HG03045 (cell line): ENCODE measurements around the gene TCF19.
A peak's percentile ranks its signal among the peaks of the same experiment; 100 is the strongest.

Source experiments
- ATAC-seq: cut with Tn5 transposase; IDR thresholded peaks from one replicate; pipeline ENCODE4 v1.9.1; 2021; ENCODE audit warnings: mild to moderate bottlenecking, moderate library complexity; ENCODE audit not compliant: unreplicated experiment

TCF19 gene, protein sequence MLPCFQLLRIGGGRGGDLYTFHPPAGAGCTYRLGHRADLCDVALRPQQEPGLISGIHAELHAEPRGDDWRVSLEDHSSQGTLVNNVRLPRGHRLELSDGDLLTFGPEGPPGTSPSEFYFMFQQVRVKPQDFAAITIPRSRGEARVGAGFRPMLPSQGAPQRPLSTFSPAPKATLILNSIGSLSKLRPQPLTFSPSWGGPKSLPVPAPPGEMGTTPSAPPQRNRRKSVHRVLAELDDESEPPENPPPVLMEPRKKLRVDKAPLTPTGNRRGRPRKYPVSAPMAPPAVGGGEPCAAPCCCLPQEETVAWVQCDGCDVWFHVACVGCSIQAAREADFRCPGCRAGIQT

DNA sequence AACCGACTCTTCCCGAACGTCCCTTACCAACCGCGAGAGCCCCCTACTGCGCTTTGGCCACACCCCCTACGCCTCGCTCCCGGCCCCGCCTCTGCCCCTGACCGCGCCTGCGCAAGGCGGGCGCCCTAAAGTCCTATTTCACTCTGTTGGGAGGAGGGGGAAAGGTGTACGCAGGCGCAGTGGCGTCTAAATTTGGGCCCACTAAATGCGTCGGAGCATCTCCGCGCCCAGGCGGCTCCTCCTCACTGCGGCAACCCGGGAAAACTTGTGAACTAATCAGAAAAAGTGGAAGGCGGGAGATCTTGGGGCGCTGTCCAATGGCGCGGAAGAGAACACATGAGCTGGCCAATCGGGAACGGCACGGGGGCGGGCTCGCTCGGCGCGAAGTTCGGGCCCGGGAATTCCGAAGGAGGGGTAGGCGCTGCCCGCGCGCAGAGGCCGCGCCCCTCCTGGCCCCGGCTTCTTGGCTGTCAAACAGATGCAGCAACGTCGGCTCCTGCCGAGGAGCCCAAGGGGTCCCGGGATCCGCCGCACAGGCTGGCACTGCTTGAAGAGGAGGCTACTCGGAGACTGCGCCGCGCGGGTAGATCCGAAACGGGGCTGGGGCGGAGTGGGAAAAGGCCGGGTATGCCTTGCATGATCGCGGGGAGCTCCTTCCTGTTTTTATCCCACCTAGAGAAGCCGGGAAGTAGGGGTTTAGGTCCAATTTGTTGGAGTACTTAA, at the start of gene TCF19:
Gene TCF19 (plus strand): TSS at position 450 of the 723 bp plus-strand sequence. CDS start 881 bp downstream, outside the sequence.
- ATAC-seq = peak; percentile 84

DNA sequence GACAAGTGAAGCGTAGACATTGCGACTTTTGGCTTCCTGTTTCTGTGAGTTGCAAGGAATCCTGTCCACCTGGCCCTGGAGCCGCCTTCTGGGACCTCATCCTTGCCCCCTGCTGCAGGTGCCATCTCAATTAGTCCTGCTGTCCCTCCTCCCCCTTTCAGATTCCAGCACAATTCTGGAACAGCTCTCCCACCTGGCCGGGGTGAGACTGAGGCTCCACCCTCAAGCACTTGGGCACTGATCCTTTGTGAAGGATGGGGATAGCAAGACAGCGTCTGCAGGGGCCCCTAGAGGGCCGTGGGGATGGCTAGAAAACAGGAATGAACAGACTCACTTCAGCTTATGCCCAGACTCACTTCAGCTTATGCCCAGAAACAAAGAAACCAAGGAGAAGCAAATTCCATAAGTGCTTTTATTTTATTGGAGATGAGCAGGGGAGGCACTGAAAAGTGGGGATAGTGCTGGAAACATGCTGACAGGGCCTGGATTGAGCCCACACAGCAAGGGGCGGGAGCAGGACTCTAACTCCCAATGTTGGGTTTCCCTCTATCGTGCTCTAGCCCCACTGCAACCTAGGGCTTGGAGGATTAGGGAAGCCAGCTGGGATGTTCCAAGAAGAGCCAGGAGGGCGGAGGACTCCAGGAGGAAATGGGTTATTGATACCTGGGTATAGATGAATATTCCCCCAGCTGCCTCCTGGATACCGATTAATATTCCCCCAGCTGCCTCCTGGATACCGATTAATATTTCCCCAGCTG, 47.4 kb upstream of the TCF19 start:
- ATAC-seq = no peak

DNA sequence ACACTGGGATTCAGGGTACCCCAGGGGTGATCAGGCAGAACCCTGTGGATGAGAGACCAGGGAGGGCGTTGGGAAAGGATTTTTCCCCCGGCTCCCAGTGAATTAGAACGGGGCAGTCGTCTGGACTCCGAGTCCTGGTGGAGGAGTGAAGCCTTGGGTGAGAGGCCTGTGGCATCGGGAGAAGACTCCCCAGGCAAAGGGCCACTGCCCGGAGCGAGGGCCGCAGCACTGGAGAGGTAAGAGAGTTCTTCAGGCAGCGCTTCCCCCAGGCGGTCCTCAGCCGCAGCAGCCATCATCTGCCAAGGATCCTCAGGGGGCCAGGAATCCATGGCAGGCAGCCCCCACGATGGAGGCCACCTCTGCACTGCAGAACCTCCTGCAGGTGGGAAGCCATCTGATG, 46.7 kb upstream of the TCF19 start:
- ATAC-seq = no peak

DNA sequence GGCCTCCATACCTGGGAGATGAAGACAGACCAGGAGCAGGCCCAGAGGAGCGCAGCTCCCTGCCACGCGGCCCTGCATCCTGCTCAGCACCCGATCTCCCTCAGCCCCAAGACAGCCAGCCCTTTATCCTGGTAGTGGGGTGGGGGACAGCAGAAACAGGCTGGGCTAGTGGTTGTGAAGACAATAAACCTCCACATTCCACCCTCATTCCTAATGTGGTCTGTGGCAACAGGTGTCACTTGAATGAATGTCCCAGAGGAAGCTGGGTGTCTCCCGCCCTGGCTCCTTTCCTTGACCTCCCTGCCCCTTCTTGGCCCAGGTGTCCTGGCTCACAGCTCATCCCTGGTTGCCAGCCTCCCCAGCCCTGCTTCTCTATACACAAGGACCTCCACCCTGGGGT, 45.9 kb upstream of the TCF19 start, which contains the start of gene C6orf15:
Gene C6orf15 (minus strand): TSS at position 98 of the 400 bp plus-strand sequence. CDS start 20 bp downstream, at position 78.
- ATAC-seq = no peak

DNA sequence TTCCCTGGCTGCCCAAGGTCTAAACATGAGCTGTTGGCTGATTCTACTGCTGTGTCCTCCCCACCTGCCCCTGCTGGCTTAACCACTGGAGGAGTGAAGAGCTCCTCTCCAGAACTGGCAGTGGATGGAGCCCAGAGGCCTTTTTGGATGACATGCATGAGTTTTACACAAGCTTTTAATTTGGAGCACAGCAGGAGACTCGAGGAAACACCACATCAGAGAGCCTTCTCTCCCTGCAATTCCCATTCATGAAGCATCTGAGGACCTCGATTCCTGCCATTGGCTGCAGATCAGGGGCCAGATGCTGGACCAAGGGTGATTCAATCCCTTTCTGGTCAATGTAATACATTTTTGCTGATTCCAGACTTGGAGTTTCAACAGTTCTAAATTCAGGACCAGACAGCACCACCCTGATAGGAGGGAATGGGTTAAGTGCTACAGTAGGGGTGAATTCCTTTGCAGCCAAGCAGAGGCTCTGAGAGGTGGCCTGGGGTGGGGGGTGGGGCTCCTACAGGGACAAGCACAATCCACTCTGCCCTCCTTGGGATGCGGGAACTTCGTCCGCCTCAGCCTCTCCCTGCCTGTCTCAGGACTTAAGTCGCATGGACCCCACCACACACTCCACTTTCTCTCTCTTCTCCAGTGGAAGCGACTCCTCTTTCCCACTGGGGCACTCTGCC, 44.4 kb upstream of the TCF19 start:
- no peak for ATAC-seq

DNA sequence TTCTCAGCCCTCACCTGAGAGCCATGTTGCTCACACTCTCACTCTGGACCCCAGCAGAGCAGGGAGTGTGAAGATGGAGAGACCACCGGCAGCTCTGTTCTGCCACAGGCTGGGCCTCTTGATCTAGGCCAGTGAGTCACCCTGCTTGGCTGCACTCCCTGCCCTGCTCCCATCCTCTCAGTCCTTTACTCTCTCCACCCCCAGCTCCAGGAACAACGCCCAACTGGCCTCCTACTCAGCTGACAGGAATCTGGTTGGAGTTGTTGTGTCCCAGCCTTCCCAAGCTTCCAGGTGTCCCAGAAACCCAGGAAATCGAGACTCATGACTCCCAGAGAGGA, 43.9 kb upstream of the TCF19 start, which contains the start of gene PSORS1C1:
Gene PSORS1C1 (plus strand): TSS at position 260 of the 338 bp plus-strand sequence. CDS start 14,833 bp downstream, outside the sequence.
- no peak for ATAC-seq

DNA sequence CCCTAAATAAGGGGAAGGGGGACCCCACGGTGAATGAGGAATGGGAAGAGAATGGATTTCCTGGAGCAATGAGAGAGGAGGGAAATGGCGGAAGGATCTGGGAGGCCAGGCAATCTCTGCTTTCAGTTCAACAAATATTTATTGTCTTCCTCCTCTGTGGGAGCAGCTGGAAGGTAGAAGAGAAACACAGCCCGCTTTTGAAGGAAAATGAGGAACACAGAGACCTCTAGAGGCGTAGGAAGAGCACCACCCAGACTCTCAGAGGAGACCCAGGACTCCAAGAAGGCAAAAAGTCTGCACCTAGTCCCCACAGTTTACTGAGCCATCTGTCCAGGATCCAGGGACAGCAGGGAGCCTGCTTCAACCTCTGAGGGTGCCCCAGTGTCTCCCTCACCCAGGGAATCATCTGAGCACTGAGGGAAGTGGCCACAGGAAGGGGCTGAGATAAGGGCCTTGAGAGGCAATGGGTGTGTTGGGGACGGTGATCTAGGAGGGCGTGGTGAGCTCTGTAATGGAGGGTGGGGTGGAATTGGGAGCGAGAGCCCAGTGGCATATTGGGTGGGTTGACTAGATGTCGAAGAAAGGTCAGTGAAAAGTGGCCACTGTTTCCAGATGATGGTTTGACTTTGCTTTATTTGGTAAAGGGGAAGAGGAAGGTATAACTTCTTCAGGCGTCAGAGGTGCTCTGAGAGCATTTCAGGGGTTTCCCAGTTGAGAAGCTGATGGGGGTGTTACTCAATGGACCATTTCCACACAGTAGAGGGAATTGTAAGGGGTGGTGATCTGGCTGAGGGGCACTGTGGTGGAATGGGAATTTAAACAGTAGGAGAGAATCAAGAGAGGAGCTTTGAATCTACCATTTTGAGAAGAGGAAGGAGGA, 43.2 kb upstream of the TCF19 start:
- no peak for ATAC-seq

DNA sequence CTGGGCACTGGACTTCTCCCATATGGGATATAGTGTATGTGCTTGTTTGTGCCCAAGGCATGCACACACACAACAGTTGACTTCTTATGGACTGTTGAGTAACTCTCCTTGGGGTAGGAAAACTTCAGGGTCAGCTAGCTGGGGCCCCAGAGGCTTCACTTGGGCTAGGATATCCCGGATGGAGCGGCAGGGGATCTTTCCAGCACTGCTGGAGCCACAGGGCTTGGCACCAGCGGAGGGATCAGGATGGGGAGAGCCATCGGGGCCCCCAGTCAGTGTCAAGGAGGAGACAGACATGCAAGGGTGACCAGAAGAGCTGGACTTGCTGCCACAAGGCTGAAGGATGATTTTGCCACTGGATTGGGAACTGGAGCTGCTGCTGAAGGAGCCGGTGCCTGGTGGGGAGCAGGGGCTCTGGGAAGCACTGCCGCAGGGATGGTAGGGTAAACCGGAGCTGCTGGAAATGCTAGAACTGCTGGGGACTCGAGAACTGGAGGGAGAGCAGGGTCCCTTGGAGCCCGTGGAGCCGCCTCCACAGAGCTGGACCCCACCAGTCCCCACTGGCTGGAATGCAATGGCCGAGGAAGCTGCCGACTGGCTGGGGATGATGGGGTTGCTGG, 42.3 kb upstream of the TCF19 start:
- ATAC-seq = no peak

DNA sequence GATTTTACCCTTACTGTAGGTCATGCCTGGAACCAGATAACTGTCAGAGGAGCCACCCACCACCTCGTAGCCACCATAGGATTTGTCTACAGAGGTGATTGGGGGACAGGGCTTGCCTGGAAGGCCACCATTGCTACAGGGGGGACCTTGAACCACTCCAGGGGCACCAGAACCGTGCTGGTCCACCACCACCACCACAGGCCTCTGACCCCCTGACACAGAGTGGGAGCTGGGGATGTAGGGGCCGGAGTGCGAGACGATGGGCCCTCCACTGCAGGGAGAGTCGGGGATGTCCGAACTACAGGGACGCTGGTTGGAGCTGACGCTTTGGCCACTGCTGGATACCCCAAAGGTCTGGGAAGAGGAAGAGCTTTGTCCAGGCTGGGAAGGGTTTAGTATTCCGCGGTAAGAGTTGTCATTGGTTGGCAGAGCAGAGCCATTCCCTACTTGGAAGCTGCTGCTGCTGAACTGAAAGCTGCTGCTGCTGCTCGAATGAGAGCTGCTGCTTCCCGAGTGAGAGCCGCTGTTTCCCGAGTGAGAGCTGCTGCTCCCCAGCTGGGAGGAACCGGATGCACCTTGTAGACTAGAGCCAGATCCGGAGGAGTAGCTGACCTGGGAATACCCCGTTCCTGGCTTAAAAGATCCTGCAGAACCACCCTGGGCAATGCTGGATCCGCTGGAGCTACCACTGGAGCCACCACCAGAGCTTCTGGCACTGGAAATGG, 41.6 kb upstream of the TCF19 start:
- ATAC-seq = no peak

DNA sequence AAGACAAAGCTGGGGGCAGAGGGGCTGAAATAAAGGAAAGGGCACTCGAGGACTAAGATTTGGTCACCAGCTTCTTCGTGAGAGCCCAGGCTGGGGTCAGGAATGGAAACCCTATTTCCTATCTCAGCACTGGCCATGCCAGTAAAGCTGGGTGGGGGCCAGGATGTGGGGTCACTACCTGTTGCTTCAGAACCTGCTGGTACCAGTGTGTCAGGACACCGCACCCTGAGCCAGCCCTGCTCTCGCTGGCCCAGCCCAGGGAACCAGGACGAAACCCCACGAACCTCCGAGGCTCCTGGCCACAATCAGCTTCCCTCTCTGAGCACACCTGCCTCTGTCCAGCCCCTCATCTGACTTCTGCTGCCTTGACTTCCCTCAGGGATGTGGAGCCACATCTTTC, 40.2 kb upstream of the TCF19 start:
- ATAC-seq = no peak

DNA sequence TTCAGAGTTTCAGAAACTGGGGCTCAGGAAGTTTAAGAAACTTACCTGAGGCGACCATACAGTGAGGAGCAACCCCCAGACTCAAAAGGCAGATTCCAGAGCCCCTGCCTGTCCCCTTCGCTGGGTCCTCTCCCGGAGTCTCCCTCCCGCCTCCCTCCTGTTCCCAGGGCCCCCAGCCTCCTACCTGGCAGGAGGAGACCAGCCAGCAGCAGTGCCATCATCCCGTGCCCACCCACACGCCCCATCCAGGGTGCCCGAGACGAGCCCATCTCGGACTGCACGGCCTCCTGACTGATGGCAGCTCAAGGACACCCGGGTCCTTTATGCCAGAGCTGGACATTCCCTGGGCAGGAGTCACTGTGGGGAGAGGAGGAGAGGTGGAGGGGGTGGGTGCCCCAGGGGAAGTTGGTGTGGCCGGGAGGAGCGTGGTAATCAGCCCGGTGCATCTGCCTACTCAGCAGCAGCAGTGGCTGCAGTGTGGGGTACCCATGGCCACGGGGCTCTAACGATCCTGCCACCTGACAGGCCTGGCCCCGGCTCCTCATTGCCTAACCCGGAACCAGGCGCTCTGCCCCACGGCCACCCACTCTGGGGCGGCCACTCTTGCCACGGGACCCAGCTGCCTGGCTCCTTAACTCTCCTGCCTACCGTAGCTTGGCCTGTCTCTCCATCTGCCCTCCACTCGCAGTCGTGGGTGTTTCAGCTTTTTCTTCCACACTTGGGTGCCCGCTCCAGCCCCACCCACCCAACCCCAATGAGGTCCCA, 38.1 kb upstream of the TCF19 start, which contains the start of gene CDSN:
Gene CDSN (minus strand): TSS at position 296 of the 765 bp plus-strand sequence. CDS start 27 bp downstream, at position 269.
- ATAC-seq = no peak

DNA sequence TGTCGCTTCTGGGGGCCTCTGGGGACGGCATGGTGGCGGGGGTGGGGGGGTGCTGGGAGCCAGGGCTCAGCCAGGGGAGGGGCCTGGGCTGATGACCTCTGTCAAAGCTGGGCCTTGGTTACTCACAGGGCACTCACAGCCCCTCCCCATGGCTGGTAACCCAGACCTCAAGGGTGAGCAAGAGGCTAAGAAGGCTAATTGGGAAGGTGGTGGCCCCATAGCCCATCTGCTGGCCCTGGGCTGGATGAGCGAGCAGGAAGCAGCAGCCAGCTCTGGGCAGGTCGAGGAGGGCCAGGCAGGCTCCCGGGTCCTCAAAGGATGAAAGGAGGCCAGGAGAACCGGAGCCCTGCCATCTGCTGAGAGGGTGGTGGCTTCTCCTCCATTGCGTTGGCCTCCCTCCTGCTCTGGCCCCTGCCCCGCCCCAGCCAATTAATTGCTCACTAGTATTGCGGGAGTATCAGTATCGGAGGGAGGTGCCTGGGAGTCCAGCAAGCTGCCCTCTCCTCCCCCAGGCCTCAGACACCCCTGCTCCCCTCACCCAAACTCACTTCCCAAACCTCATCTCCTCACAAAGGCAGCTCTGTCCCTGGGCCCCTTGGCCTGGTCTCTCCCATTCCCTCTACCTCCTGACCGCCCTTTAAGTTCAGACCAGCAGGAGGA, 37.1 kb upstream of the TCF19 start:
- ATAC-seq = no peak

DNA sequence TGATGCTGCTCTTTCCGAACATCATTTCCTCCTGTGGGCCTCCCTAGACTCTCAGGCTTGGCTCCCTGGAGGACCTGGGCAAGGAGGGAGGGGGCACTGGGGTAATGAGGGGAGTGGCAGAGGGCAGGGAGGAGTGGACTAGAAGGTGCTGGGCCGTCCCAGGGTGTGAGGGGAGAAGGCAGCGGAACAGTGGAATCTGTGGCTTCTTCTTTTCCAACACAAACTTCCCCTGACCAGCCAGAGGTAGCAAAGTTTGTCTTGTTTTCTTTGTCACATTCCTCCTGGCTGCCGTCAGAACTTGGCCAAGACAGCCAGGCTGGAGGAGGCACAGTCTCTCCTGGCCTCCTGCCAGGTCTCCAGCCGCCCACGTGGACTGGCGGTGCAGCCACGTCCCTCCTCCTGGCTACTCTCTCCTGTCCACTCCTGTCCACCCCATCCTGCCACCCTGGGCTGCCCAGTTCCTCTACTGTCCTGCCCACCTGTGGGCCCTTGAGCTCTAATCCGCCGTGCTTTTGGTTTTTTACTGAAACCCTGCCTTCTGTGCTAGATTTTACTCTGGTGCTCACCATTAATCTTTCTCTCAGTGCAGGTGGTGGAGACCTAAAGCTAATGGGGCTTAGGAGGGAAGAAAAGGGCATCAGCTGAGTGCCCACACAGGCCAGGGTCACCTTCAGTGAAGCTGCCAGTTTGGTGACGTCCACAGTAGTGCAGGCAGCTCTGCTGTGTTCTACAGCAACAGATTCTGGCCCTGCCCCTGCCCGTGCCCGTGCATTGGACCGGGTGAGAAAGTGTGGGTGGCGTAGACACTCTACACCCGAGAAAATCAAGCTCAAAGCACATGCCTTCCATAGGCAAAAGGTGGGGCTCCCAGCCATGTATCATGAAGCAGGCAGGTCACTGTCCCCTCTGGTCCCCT, 35.3 kb upstream of the TCF19 start:
- ATAC-seq = no peak

DNA sequence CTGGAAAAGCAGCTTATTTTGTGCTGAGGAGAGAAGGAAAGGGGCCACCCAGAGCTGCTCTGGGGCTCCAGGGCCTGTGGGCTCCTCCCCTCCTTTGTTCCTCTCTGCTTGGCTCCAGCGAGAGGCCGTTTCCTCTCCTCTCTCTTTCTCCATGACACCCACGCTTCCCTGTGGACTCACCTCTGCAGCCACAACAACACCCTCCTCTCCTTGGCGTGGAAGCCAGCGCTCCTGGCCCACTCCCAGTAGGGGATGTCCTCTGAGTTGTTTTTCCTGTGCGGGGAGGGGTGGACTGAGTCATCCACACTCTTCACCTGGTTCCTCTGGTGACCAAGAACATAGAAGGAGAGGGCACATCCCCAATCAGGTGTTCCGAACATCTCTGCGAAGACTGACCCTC, 33.2 kb upstream of the TCF19 start:
- no peak for ATAC-seq

DNA sequence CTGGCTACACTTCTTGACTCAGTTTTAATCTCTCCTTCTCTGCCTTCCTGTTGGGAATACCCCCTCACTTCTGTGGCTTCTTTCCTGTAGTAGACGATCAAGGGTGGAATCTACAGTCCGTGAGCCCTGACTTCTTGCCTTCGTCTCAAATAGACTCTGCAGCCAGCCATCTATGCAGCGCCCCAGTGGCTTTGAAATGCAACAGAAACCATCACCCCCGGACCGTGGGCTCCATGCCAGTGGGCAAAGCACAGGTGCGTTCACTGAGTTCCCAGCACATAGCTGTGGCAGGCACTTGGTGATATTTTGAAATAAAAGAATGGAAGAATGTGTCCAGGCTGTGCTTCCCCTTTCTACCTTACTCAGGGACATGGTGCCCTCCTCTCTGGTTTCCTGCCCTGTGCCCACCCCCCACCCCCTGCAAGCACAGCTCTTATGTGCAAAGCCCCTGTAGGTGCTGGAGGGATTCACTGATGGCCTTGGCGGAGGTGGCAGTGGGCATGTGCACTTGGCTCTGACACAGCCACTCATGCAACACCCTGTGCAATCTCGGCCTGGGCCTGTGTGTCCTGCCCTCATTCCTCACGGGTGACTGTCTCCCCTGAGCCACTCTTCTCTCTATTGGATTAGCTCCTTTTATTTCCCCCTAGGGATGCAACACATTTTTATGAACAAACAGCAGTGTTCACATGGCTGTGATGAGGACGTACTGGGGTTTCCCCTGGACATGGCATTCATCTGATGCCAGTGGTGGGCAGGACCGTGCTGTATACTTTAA, 32.6 kb upstream of the TCF19 start:
- ATAC-seq = no peak
